ENCODE measurements around the gene NOL4L.

The NOL4L gene

DNA sequence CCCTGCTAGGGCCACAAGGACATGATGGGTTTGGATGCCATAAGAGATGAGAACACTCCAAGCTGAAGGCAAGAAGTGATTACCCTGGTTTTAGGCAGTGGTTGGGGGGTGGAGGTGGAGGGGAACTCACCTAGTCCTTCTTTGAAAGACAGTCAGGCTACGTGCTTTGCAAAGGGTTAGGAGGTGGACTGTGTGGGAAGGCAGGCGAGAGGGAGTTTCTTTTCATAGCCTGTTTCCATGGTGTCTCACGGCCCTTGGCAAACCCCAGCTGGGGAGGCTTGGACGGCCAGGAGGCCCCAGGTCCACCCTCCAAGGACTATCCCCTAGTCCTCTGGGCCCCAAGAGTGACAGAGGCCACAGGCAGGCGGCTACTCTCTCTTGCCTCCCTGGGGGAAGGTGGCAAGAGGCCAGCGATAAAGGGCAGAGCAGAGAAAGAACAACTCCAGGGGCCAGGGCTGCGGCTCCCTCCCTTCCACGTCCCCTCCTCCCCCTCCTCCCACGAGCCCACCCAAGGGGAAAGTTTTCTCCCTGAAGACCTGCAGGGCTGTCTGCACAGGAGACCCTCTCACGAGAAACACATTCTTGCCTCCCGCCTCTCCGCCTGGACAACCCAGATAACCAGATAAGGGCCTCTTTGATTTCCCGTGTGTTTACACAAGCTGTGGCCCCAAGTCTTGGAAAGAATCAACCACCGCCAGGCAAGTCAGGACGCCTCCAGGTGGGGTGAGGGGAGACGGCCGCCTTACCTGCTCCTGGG, 74.4 kb downstream of the NOL4L start:
- H3K4me1 Mint-ChIP-seq, result peaks cover 15% of the 10 kb centered on the region
- H3K27ac Mint-ChIP-seq, result no peak overlapping the region
- H3K27me3 Mint-ChIP-seq, result no peaks in the 10 kb centered on the region
- DNase-seq (ENCODE audit: low spot score in 2 of 2) (no peak), ATAC-seq (ENCODE audit: low read depth) (no peak)
- no peak overlapping the region for H3K4me3 Mint-ChIP-seq
- no peaks in the 10 kb centered on the region for H3K9me3 Mint-ChIP-seq
- peaks cover 17% of the 10 kb centered on the region for H3K36me3 Mint-ChIP-seq

DNA sequence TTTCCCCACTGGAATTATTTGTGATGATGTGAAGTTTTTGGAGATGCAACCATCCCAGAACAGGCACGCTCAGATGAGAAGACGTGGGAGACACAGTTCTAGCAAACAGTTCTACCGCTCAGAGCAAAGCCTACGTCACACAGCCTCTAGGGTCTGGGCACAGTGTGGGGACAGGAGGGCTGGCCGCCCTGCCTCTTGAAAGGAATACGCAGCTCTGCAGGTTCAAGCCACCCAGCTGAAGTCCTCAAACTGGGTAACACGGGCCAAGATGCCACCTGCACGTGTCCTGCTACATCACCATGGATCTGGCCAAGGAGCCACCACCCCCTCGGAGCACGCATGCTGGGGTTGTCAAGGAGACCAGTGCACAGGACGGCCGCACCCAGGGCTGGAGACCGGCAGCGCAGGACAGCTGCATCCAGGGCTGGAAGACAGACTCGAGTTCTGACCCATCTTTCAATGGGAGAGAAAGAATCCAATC, 75.0 kb downstream of the NOL4L start:
- H3K4me3 Mint-ChIP-seq, result no peak overlapping the region
- peak overlapping the region; percentile 23 for H3K27ac Mint-ChIP-seq
- ATAC-seq (ENCODE audit: low read depth), result no peak
- no peaks in the 10 kb centered on the region for H3K9me3 Mint-ChIP-seq
- H3K36me3 Mint-ChIP-seq, result peaks cover 13% of the 10 kb centered on the region
- H3K27me3 Mint-ChIP-seq, result no peaks in the 10 kb centered on the region
- DNase-seq (ENCODE audit: low spot score in 2 of 2), result no peak
- H3K4me1 Mint-ChIP-seq, result peaks cover 15% of the 10 kb centered on the region

- peak overlapping the region; percentile 39 for H3K4me3 Mint-ChIP-seq
- no peaks in the 10 kb centered on the region for H3K9me3 Mint-ChIP-seq
- DNase-seq (ENCODE audit: low spot score in 2 of 2), result no peak
- peak overlapping the region; percentile 23 for H3K27ac Mint-ChIP-seq
- H3K27me3 Mint-ChIP-seq, result no peaks in the 10 kb centered on the region
- H3K36me3 Mint-ChIP-seq, result peaks cover 13% of the 10 kb centered on the region
- ATAC-seq (ENCODE audit: low read depth), result peak; percentile 44
- H3K4me1 Mint-ChIP-seq, result peaks cover 15% of the 10 kb centered on the region
Measured at GRCh38 chr20:32509639-32510066, 75.5 kb downstream of the NOL4L start.

- ATAC-seq (ENCODE audit: low read depth), result no peak
- Mint-ChIP-seq H3K27ac (peak overlapping the region; percentile 23), H3K36me3 (peaks cover 10% of the 10 kb centered on the region), H3K9me3 (no peaks in the 10 kb centered on the region), H3K4me3 (no peak overlapping the region), H3K4me1 (peaks cover 15% of the 10 kb centered on the region), H3K27me3 (no peaks in the 10 kb centered on the region)
- no peak for DNase-seq (ENCODE audit: low spot score in 2 of 2)
Measured at GRCh38 chr20:32508775-32509119, 76.4 kb downstream of the NOL4L start.

GRCh38 chr20:32507998-32508774, 76.9 kb downstream of the NOL4L start:
- DNase-seq (ENCODE audit: low spot score in 2 of 2), result no peak
- Mint-ChIP-seq H3K4me1 (peaks cover 15% of the 10 kb centered on the region), H3K36me3 (peaks cover 10% of the 10 kb centered on the region), H3K9me3 (no peaks in the 10 kb centered on the region), H3K4me3 (no peak overlapping the region), H3K27ac (no peak overlapping the region), H3K27me3 (no peaks in the 10 kb centered on the region)
- ATAC-seq (ENCODE audit: low read depth), result no peak

DNA sequence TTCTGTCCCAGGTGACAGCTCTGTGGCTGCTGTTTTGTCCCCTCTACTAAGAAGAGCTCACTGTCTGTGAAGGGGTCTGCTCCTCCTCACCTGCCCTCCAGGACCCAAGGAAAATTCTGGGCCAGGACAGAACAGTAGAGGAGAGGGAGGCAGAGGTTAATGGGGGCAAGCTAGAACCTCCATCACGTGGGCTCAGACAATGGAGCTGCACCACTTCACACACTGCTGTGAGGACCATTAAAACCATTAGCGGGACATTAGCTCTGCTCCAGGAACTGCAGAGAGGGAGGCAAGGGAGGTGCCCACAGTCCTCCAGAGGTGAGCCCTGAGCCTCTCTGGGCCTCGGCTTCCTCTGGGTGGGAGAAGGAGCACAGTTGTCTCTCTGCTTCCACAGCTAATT, 78.4 kb downstream of the NOL4L start:
- Mint-ChIP-seq H3K36me3 (peaks cover 13% of the 10 kb centered on the region), H3K27ac (no peak overlapping the region), H3K4me3 (no peak overlapping the region), H3K4me1 (peaks cover 15% of the 10 kb centered on the region), H3K27me3 (no peaks in the 10 kb centered on the region), H3K9me3 (no peaks in the 10 kb centered on the region)
- ATAC-seq (ENCODE audit: low read depth) (no peak), DNase-seq (ENCODE audit: low spot score in 2 of 2) (no peak)

GRCh38 chr20:32505723-32506473, 79.2 kb downstream of the NOL4L start:
- no peak for ATAC-seq (ENCODE audit: low read depth)
- H3K27ac Mint-ChIP-seq, result no peak overlapping the region

GRCh38 chr20:32501709-32502108, 83.4 kb downstream of the NOL4L start:
- no peak overlapping the region for H3K27ac Mint-ChIP-seq
- DNase-seq (ENCODE audit: low spot score in 2 of 2) (no peak), ATAC-seq (ENCODE audit: low read depth) (no peak)
- H3K4me1 Mint-ChIP-seq, result no peaks in the 10 kb centered on the region
- H3K4me3 Mint-ChIP-seq, result no peak overlapping the region
- H3K36me3 Mint-ChIP-seq, result peaks cover 15% of the 10 kb centered on the region
- H3K27me3 Mint-ChIP-seq, result no peaks in the 10 kb centered on the region
- H3K9me3 Mint-ChIP-seq, result no peaks in the 10 kb centered on the region

More at GRCh38 chr20:32505723-32506473, 79.2 kb downstream of the NOL4L start:
- H3K4me3 Mint-ChIP-seq, result no peak overlapping the region
- DNase-seq (ENCODE audit: low spot score in 2 of 2), result no peak
- H3K4me1 Mint-ChIP-seq, result peaks cover 15% of the 10 kb centered on the region
- H3K9me3 Mint-ChIP-seq, result no peaks in the 10 kb centered on the region
- H3K27me3 Mint-ChIP-seq, result no peaks in the 10 kb centered on the region
- peaks cover 15% of the 10 kb centered on the region for H3K36me3 Mint-ChIP-seq

GRCh38 chr20:32497589-32498224, 87.4 kb downstream of the NOL4L start:
- H3K9me3 Mint-ChIP-seq, result no peaks in the 10 kb centered on the region
- DNase-seq (ENCODE audit: low spot score in 2 of 2) (no peak), ATAC-seq (ENCODE audit: low read depth) (no peak)
- H3K27ac Mint-ChIP-seq, result no peak overlapping the region
- no peak overlapping the region for H3K4me3 Mint-ChIP-seq
- H3K4me1 Mint-ChIP-seq, result peaks cover 3% of the 10 kb centered on the region
- peaks cover 14% of the 10 kb centered on the region for H3K36me3 Mint-ChIP-seq
- no peaks in the 10 kb centered on the region for H3K27me3 Mint-ChIP-seq

GRCh38 chr20:32496811-32497533, 88.2 kb downstream of the NOL4L start:
- Mint-ChIP-seq H3K27me3 (no peaks in the 10 kb centered on the region), H3K27ac (no peak overlapping the region), H3K36me3 (peaks cover 16% of the 10 kb centered on the region), H3K4me3 (no peak overlapping the region), H3K4me1 (peaks cover 3% of the 10 kb centered on the region), H3K9me3 (no peaks in the 10 kb centered on the region)
- DNase-seq (ENCODE audit: low spot score in 2 of 2), result no peak
- ATAC-seq (ENCODE audit: low read depth), result no peak

DNA sequence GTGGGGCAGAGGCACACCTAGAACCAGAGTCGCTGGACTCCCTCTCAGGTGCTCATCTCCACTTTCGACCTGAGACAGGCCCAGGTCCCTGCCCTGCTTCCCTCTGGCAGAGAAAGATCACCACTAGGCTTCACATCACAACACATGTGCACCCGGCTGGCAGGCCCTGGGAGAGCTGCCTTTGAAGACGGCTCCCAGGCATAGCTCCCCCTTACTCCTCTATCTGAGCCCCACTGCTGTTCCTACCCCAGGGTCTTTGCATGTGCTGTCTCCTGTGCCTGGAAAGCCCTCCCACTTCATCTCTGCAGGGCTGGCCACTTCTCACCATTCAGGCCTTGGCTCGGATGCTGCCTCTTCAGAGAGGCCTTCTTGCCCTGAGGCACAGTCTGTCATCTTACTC, 89.2 kb downstream of the NOL4L start:
- H3K4me1 Mint-ChIP-seq, result peaks cover 3% of the 10 kb centered on the region
- H3K27ac Mint-ChIP-seq, result no peak overlapping the region
- H3K9me3 Mint-ChIP-seq, result no peaks in the 10 kb centered on the region
- ATAC-seq (ENCODE audit: low read depth) (no peak), DNase-seq (ENCODE audit: low spot score in 2 of 2) (no peak)
- no peaks in the 10 kb centered on the region for H3K27me3 Mint-ChIP-seq
- H3K4me3 Mint-ChIP-seq, result no peak overlapping the region
- peaks cover 12% of the 10 kb centered on the region for H3K36me3 Mint-ChIP-seq

DNA sequence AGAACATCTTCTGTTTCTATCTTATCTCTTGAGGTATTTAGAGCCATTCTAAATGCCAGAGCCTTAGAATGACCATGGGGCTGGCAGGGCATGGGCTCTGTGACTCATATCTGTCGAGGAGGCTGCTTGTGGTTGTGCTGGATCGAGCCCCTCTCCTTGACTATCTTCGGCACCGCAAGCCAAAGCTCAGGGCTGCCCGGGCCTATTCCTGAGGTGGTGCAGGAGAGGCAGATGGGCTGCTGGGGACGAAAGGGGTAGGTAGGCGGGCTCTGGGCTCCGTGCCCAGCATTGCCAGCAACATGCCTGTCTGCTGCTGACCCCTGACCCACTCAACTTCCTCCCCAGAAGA, 89.9 kb downstream of the NOL4L start:
- peaks cover 3% of the 10 kb centered on the region for H3K4me1 Mint-ChIP-seq
- no peaks in the 10 kb centered on the region for H3K27me3 Mint-ChIP-seq
- no peak for DNase-seq (ENCODE audit: low spot score in 2 of 2)
- ATAC-seq (ENCODE audit: low read depth), result no peak
- peaks cover 12% of the 10 kb centered on the region for H3K36me3 Mint-ChIP-seq
- no peak overlapping the region for H3K27ac Mint-ChIP-seq
- H3K4me3 Mint-ChIP-seq, result no peak overlapping the region
- no peaks in the 10 kb centered on the region for H3K9me3 Mint-ChIP-seq

DNA sequence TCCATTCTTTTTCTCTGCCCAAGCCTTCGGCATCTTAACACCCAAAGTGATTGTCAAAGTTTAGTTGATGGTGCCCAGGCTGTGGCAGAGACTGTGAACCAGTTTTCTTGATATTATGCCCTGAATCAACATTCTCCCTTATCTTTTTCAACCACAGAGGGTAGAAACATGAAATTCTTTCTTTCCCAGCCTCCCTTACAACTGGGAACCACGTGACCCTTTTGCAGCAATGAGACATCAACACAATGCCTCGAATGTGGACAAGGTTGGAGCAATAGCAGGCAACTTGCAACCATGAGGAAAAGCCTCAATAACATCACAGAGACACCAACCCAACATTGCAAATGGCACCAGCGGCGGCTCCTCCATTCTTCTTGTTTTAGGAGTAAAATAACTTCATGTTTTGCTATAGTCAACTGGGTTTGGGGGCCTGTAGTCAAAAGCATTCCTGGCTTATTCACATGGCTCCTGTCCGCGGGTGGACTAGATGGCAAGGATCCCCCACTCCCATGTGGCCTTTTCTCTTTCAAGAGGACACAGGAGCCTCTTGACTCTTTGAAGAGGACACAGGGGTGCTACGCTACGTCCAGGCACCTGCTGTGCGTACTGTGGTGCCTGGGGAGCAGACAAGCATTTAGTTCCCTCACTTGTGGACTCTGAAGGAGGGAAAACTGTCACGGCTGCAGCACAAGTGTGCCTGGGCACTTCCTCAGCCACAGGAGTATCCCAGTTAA, 90.5 kb downstream of the NOL4L start:
- no peaks in the 10 kb centered on the region for H3K9me3 Mint-ChIP-seq
- no peak for DNase-seq (ENCODE audit: low spot score in 2 of 2)
- peaks cover 3% of the 10 kb centered on the region for H3K4me1 Mint-ChIP-seq
- no peak overlapping the region for H3K27ac Mint-ChIP-seq
- H3K4me3 Mint-ChIP-seq, result no peak overlapping the region
- H3K36me3 Mint-ChIP-seq, result peaks cover 10% of the 10 kb centered on the region
- no peaks in the 10 kb centered on the region for H3K27me3 Mint-ChIP-seq
- no peak for ATAC-seq (ENCODE audit: low read depth)
